ENCODE data around the gene CLPTM1L.
"Not testable (repeated sequence)": the region's sequence is repeated elsewhere in the genome, so short reads cannot be mapped to it uniquely, and the experiment has no call there.

CLPTM1L gene

DNA sequence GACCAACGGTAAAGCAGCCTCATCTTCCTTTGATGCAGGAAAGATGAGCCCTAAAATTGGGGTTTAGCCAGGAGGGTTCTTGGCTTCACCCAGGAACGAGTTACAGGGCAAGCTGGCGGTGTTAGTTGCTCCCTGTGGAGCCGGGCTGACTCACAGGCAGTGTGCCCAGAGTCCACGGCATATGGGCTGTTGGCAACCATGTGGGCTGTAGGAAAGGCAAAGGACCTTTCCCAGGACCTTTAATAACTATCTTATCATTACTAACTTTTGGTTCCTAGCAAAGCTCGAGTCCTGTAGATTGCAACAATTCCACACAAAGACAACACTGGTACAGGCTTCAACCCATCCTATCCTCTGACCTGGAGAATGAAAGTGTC is 29.8 kb upstream of the CLPTM1L start:
- TF ChIP-seq, protein P1, sequence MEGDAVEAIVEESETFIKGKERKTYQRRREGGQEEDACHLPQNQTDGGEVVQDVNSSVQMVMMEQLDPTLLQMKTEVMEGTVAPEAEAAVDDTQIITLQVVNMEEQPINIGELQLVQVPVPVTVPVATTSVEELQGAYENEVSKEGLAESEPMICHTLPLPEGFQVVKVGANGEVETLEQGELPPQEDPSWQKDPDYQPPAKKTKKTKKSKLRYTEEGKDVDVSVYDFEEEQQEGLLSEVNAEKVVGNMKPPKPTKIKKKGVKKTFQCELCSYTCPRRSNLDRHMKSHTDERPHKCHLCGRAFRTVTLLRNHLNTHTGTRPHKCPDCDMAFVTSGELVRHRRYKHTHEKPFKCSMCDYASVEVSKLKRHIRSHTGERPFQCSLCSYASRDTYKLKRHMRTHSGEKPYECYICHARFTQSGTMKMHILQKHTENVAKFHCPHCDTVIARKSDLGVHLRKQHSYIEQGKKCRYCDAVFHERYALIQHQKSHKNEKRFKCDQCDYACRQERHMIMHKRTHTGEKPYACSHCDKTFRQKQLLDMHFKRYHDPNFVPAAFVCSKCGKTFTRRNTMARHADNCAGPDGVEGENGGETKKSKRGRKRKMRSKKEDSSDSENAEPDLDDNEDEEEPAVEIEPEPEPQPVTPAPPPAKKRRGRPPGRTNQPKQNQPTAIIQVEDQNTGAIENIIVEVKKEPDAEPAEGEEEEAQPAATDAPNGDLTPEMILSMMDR (IDR thresholded peaks at IDR 0.05; ENCODE audit: low read depth, low read length, missing control alignments): no peak
- H3K4me3 ChIP-seq (ENCODE audit: low read depth, low read length): no peak overlapping the region
- no peak for DNase-seq (ENCODE audit: low read depth)

DNA sequence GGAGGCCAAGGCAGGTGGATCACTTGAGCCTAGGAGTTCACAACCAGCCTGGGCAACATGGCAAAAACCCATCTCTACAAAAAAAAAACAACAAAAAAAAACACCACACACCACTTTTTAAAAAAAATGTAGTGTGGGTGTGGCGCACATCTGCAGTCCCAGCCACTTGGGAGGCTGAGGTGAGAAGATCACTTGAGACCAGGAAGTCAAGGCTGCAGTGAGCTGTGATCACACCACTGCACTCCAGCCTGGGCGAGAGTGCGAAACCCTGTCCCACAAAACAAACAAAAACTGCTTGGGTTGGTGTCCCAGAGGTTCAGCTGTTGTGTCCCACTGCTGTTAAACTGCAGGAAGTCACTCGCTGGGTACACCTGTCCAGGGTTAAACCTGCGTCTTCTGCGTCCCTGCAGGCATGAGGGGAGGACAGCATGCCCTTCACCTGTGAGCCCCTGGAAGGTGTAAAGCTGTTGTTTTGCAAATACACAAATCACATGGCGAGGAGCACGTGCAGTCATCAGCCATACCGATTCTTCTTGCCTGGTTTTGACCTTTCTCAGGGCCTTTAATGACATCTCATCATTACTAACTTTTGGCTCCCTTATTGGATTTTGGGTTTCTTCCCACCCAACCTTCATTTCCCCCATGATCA is 29.3 kb upstream of the CLPTM1L start:
- H3K4me3 ChIP-seq (ENCODE audit: low read depth, low read length): no peak overlapping the region
- no peak for DNase-seq (ENCODE audit: low read depth)
- TF ChIP-seq, protein P1 (IDR thresholded peaks at IDR 0.05; ENCODE audit: low read depth, low read length, missing control alignments): no peak

DNA sequence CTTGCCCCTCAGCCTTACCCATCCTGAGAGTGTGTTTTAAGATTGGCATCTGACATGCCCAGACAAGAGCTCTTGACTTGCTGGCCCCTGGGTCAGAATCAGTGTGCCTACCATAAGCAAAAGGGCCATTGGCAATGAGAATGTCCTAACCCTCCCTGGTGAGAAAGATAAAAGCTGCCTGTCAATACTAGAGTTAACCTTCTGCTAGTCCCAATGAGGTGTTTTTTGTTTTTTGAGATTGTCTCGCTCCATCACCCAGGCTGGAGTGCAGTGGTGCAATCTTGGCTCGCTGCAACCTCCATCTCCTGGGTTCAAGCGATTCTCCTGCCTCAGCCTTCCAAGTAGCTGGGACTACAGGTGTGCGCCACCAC is 27.1 kb upstream of the CLPTM1L start:
- H3K4me3 ChIP-seq (ENCODE audit: low read depth, low read length); DNase-seq (ENCODE audit: low read depth): not testable (repeated sequence)

DNA sequence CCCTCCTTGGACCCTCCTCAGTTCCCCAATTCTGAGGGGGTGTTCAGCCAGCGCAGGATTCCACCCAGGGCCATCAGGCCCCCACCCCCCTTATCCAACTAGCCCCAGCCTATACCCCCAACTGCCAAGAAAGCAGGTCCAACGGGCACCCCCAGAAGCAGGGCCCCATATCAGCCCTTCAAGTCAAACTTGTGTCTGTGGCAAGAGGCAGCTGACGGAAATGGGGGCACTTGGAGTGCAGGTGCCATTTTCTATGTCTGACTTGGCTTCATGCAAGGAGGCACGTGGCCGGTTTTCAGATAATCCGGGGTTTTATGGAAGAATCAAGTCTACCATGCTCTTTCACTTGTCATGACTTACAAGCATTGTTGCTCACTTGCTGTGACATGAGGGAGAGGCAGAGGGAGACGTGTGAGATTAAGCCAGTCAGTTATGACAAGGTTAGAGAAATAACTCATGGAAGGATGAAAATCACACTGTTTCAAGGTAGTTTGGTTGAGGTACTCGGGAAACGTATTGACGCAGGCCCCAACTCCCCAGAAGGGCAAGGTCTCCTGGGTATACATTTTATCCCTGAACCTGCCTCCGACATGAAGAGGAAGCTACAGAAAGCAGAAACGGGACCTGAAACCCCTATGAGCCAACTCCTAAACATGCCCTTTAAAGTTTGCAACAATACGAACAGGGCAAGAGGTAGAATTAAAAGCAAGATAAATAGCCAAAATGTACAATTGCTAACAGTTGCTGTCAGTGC is 26.5 kb upstream of the CLPTM1L start:
- TF ChIP-seq, protein P1 (IDR thresholded peaks at IDR 0.05; ENCODE audit: low read depth, low read length, missing control alignments): no peak
- H3K4me3 ChIP-seq (ENCODE audit: low read depth, low read length): no peak overlapping the region
- no peak for DNase-seq (ENCODE audit: low read depth)

DNA sequence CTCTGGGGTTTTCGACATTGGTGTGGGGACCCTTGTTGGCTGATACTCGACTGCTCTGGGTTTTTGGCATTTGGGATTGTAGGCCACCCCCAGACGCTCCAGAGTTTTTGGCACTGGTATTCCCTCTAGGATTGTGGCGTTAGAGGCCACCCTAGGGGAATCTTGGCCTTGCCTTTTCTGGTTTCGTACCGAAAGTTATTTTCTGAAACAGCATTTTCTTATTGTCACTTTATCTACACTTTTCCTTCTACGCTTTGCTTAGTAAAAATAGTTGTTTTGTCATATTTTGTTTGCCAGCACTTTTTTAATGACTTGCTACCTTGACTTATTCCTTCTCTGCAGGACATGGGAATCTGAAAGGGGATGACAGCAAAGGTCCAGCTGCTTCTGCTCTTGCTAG is 25.1 kb upstream of the CLPTM1L start:
- TF ChIP-seq, protein P1 (IDR thresholded peaks at IDR 0.05; ENCODE audit: low read depth, low read length, missing control alignments): no peak
- no peak overlapping the region for H3K4me3 ChIP-seq (ENCODE audit: low read depth, low read length)
- DNase-seq (ENCODE audit: low read depth): no peak

DNA sequence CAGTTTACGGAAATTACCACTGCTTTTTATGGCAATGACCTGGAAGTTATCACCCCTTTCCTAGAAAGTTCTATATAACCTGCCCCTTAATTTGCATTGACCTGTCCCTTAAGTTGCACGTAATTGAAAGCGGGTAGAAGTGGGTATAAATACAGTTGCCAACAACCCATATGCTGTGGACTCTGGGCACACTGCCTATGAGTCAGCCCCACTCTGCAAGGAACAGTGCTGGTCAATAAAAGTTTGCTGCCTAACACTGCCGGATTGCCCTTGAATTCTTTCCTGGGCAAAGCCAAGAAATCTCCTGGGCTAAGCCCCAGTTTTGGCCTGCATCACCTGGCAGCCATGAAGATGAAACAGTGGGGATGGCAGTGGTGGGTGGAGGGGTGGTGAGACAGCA is 23.9 kb upstream of the CLPTM1L start:
- no peak overlapping the region for H3K4me3 ChIP-seq (ENCODE audit: low read depth, low read length)
- TF ChIP-seq, protein P1 (IDR thresholded peaks at IDR 0.05; ENCODE audit: low read depth, low read length, missing control alignments): no peak
- no peak for DNase-seq (ENCODE audit: low read depth)

DNA sequence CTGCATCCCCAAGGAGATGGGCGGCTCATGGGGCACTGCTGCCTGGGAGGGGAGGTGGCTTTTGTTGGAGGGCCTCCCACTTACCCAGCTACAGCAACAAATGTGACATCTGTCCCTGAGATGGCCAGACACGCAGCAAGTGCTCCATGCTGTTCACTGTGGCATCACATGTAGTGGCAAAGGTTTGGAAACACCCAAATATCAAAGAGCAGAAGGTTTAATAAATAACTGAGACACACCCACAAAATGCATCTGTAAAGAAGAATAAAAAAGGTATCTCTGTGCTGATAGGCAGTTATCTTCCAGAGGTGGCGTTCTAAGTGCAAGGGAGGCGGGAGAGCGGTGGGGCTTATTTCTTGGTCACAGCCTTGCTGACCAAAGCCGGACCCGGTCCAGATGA is 23.3 kb upstream of the CLPTM1L start:
- TF ChIP-seq, protein P1 (IDR thresholded peaks at IDR 0.05; ENCODE audit: low read depth, low read length, missing control alignments): no peak
- H3K4me3 ChIP-seq (ENCODE audit: low read depth, low read length): no peak overlapping the region
- DNase-seq (ENCODE audit: low read depth): no peak

Measured in GM12864 (cell line).